Fibroblast of mammary gland (primary cell): ENCODE data around the gene STK39.

Source experiments
- DNase-seq: peaks from one replicate; pipeline ENCODE4 v3.0.0-alpha.2; 2010; ENCODE audit warnings: low read depth
- H3K4me3 ChIP-seq: 2 replicates; pipeline ENCODE4 v1.5.1; 2011; ENCODE audit warnings: low read depth, mild to moderate bottlenecking, low read length, moderate library complexity; ENCODE audit not compliant: control insufficient read depth
- TF ChIP-seq, protein P1 (sequence below): conservative IDR thresholded peaks from 2 replicates; pipeline ENCODE4 v1.5.1; 2011; ENCODE audit warnings: low read depth, low read length, inconsistent platforms; ENCODE audit not compliant: control insufficient read depth, insufficient read depth

STK39 gene

DNA sequence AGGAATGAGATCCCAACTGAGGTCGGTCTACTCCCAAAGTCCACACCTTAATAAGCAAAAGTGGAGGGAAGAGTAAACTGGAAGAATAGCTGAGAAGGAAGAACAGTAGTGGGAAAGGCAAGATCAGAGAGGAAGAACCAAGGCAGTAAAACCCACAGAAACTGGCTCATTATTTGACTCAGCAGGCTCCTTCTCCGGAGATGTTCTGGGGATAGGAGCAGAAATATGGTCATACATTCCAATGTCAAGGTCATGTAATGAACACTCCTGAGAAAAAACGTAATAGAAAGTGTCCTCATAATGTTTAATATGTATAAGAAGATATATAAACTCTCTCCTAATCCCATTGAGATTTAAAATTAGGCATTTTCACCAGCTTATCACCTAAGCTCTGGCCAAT lies 39.5 kb downstream of the STK39 start:
- H3K4me3 ChIP-seq: no peak overlapping the region
- TF ChIP-seq, protein P1, sequence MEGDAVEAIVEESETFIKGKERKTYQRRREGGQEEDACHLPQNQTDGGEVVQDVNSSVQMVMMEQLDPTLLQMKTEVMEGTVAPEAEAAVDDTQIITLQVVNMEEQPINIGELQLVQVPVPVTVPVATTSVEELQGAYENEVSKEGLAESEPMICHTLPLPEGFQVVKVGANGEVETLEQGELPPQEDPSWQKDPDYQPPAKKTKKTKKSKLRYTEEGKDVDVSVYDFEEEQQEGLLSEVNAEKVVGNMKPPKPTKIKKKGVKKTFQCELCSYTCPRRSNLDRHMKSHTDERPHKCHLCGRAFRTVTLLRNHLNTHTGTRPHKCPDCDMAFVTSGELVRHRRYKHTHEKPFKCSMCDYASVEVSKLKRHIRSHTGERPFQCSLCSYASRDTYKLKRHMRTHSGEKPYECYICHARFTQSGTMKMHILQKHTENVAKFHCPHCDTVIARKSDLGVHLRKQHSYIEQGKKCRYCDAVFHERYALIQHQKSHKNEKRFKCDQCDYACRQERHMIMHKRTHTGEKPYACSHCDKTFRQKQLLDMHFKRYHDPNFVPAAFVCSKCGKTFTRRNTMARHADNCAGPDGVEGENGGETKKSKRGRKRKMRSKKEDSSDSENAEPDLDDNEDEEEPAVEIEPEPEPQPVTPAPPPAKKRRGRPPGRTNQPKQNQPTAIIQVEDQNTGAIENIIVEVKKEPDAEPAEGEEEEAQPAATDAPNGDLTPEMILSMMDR: no peak
- no peak for DNase-seq

DNA sequence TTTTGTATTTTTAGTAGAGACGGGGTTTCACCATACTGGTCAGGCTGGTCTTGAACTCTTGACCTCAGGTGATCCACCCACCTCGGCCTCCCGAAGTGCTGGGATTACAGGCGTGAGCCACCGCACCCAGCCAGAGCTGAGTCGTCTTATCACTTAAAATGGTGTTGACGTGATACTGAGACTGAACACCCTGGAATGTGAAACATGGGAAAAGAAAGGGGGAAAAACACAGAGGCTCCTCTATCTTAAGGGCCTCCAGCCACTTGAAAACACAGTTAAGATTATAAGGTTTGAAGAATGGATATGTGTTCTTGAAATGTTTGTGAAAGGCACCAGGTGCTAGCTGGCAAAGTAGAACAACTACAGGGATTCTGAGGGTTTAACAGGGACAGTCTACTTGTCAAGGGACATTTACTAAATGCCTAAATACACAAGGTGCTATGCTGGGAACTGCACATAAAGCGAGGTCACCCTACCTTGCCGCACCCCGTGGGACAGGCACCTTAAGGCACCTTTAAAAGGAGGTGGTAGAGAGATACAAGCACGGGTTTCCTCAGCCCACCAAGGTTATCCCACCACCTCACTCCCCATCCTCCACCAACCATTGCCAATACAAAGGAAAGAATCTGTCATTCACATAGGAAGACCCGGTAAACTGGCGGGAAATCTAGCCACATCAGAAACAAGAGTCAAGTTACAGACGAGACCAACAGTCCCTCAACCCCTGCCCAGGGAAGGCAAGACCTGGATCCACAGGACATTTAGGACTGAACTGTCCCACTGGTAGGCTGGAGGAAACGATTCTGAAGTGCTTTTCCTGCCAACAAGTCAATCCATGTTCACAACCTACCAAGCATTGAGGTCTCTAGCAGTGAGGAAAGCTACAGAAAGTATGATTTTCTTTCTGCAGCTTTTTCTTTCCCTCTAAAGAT lies 43.4 kb downstream of the STK39 start:
- TF ChIP-seq, protein P1: no peak
- H3K4me3 ChIP-seq: no peak overlapping the region
- DNase-seq: no peak

DNA sequence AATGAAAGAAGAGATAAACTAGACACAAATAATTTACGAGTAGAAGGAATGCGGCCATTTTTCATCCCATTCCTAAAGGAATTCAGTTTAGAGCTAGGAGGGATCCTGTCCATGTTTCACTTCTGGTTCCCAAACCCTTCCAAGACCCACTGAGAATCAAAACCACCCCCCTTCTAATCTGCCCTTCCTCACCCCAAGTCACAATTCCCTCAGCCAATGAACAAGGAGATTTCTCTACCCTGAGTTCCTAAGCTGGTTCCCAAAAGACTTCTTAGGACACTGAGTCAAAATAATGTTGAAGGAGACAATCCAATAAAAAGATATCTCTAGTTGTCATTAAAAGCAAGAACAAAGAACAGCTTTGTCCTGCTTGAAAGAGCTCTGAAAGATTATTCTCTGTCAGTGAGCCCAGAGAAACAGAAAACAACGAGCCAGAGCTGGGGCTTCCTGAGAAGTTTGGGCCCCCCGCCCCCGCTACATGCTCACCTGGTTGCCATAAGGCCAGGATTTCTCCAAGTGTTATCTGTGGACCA lies 45.7 kb downstream of the STK39 start:
- TF ChIP-seq, protein P1: no peak
- DNase-seq: no peak
- H3K4me3 ChIP-seq: no peak overlapping the region

DNA sequence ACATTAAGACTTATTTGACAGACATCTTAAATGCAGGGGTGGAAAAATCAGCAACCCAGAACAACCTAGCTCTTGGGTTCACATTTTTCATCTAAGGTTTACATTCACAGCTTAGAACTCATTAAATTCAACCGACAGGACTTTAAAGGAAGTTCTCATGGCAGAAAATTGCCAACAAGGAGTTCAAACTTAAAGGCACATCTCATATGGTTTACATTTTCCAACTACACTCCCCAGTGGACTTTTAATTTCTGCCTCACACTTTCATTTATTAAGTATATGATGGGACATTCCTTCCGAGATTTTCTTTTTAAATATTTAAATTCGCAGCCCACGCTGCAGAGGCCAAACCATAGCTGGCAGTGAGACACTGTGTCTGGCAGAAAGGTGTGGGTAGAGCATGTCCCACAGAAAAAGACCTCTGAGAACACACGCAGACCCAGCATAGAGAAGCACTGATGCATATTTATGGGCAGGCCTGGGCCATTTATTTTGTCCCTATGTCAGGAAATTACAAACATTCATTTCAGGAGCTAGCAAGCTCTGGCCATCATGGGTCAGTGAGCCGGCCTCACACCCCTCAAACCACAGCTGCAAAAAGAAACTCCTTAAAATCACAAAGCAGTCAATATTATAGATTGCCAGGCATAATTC lies 46.3 kb downstream of the STK39 start:
- TF ChIP-seq, protein P1: no peak
- no peak overlapping the region for H3K4me3 ChIP-seq
- DNase-seq: no peak

DNA sequence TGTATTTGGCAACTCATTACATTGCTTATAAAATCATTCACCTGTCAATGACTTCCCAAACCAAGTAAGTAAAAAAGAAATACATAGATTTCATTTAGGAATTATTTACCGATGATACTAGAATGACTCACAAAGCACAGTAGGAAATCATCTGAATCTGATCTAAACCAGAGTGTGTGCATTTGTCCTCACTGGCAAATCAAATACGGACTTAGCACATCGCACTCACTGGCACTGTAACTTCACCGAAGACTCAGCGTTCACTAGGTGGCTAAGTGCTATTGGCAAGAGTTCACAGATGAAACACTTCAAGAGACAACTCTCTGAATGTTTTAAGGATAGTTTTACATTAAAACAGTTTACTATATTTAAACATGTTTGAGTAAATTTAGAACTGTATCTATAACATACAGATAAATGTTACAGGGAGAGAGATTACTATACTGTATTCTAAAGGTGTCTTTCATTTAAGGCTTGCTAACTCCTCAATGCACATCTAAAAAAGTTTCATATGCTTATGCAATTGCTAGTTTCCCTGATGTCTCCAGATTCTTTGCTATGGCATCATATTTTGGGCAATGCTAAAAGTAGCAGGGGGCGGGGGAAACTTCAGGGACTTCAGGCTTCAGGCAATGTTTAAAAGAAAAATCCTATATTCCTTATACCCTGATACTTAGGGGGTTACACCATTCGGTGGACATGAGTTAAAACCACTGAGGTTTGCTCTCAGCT lies 48.8 kb downstream of the STK39 start:
- TF ChIP-seq, protein P1: no peak
- peak; percentile 84 for DNase-seq
- H3K4me3 ChIP-seq: no peak overlapping the region

DNA sequence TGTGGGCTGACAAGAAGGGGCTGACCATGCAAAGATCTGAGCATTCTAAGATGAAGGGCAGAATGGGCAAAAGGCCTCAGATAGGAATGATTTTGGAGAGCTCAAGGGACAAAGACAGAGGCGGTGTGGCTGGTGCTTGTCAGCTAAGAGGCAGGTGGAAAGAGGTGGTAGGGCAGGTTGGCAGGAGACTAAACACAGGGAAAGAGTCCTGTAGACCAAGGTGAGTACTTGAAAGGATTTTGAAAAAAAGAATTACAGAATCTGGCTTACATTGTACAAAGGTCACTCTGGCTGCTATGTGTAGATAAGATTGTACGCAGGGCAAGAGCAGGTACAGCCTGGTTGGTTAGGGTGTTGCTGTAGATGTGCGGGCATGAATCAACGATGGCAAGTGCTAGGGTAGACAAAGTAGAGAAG lies 50.6 kb downstream of the STK39 start:
- TF ChIP-seq, protein P1: no peak
- DNase-seq: no peak
- H3K4me3 ChIP-seq: no peak overlapping the region
